Stimulated activated CD8-positive, alpha-beta memory T cell treated with anti-CD3 and anti-CD28 coated beads, Interleukin-7, amount 100 ng/mL, for 24 hours (primary cell): Measurements from ENCODE around the gene FOXP4.
A peak's percentile ranks its signal among the peaks of the same experiment; 100 is the strongest.

Experiments
- DNase-seq: peaks from one replicate; pipeline ENCODE4 v3.0.0-alpha.2; 2020; ENCODE audit warnings: low read depth

The FOXP4 gene

DNA sequence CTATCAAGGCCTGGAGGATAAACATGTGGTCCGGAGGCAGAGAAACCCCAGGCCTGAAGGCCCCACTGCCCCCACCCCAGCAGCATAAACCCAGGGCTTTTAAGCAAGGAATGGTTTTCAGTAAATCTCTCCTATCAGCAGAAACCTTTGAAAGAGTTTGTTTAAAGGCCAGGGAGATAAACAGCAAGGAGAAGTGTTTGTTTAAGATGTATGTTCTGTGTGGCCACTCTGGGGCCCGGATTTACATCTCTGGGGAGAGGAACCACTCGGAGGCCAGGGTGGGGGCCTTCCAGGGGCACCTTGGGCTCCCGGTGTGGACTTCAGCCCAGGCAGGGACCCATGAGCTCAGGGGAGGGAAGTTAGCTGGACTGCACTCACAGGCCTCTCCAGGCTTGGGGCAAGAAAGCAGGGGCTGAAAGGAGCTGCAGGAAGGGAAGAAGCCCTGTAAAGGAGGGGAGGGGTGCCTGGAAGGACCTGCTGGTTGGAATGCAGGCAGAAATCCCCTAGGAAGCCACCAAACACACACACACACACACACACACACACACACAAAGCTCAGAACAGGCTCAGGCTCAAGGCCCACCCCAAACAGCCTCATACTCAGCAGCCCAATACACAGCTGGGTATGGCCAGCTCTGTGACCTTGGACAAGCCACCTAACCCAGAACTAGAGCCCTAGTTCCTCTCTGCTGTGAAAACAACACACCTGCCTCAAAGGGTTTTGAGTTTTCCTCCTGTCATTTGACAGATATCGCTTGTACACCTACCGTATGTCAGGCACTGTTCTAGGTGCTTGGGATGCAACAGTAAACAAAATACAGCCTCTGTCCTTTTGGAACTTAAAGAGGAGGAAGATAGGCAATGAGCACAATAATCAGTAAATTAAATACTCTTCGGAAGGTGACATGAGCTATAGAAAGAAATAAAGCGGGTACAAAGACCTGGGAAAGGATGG, 26.2 kb upstream of the FOXP4 start:
- DNase-seq: no peak

DNA sequence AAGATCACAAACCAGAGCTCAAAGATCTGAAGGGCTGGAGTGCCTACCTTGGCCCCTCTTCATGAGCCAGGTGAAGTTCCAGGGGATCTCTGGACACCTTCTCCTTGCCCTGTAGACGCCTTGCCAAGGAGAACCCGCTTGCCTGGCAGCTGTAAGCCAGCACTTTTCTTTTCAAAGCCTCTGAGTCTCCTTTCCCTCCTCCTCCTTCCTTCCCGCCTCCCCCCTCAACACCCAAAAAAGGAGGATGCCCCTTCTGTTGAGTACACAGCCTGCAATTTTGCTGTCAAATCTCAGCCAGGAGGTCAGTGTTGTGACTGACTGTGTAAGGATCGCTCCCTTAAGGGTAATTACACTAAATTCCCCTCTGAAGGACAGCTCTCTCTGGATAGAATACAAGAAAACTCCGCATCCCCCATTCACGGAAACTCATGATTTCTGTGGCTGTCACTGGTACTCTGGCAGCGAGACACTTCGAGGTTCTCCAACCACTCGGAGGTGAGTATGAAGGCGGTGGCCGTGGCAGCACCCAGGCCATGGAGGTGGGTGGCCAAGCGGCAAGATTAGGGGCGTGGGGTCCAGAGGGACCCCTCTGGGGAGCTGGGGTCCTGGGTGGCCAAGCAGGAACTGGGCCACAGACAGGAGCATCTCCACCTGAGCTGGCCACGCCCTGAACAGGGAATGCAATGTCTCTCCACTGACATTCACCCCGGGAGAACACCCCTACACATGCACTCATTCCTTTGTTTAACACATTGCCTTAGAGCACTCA, 23.2 kb upstream of the FOXP4 start:
- DNase-seq: no peak

DNA sequence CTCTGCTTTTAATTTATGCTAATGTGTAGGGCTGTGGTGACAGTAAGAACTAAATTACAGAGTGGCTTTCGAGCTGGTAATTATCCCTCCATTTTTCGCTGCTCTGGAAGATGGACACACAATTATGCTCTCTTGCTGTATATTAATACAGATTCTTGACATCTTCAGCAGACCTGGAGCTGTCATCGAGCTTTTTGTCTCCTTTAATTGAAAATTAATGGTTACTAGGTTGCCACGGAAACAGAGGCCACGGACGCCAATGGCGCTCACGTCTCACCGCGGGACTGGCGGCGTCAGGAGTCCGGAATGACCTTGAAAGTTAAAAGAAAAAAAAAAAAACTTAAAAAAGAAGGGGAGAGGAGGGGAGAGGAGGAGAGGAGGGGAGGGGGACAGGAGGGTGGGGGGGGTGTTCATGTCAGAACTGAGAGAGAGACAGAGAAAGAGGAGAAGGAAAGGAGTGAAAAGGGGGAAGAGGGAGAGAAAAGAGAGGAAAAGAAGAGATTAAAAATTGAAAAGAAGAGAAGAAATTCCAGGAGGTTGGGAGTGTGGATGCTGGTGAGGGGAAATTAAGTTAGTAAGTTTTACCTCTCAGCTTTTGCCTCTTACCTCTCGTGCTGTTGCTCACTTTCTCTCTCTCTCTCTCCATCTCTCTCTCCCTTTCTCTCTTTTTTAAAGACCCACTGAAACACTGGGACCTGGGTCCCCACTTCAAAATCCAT, 22.1 kb upstream of the FOXP4 start:
- DNase-seq: no peak

DNA sequence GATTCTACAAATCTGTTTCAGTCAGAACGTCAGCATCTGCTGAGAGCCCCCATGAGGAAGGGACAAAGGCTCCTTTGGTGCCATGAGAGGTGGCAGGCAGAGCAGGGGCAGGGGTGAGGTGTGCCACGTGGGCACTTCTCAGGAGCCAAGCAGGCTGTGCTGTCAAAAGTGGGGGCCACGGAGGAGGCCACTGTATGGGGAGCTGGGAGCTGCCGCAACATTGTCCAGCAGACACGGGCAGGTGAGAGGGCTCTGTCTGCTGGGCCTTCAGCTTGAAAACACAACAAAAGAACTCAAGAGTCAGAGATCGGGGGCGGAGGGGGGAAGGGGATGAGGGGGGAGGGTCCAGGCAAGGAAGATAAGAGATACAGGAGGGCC, 21.6 kb upstream of the FOXP4 start:
- DNase-seq: no peak

DNA sequence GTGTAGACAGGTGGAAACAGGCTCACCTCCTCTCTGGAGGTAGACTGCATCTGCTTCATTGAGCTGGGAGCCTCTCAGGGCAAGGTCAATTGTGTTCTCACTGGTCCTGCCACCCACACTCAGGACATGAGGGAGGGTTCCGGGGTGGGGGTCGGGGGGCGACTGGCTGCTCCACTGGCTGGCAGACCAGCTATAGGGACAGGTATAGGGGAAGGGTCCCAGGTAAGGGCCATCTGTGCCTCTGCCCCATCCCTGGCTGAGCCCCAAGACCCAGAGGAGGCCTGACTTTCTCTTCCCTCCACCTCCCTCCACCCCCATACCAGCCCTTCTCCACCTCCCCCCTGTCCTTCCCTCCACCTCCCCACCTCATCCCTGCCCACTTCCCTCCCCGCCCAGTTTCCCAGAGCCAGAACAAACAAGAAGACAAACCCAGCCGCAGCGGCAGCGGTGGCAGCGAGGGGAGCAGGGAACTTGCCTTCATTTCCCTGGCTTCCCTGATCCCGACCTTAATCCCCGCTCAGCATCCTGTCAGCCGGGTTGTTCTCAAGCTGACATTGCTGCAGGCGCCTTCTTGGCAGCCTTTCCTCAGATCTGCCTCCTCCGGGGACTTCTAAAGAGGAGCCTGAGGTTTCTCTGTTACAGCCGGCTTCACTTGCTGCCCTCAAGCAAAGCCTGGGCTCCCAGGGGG, 18.3 kb upstream of the FOXP4 start:
- DNase-seq: no peak

DNA sequence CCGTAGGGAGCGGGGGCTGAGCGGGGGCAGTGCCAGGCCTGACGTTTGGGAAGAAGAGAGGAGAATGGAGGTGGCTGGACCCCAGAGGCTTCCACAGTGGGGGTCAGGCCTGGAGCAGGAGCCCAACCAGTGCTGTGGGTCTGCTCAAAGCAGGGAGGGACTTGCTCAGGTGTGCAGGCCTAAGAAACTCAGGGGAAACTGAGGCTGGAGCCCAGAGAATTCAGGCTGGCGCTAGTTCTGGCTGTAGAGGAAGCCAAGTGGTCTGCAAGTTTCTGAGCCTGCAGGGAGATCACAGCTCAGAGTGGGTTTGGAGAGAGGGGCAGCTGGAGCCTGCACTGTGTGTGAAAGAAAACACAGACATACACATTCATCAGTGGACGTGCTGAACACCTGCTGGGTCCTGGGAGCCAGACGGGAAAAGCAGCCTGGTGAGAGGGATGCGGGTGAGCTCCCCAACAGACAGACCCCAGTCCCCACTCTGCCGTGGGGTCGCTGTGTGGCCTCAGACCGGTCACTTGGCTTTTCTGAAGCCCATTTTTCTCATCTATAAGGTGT, 17.7 kb upstream of the FOXP4 start:
- DNase-seq: no peak

DNA sequence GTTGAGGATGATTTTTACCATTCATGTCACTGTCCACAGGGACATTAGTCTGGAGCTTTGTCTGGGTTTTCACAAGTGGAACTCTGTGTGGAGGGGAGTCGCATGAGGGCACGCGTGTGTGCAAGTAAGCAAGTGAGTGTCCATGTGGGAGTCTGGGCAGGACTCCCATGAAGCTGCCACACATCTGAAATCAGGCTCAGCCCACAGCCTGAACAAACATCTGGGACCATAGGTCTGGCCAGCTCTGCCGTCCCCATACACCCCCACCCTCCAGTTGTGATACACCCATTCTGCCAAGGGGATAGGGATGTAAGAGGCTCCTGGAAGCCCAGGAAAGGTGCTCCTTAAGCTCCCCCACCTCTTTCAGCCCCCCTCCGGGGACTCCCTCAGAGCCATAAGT, 17.1 kb upstream of the FOXP4 start:
- no peak for DNase-seq

DNA sequence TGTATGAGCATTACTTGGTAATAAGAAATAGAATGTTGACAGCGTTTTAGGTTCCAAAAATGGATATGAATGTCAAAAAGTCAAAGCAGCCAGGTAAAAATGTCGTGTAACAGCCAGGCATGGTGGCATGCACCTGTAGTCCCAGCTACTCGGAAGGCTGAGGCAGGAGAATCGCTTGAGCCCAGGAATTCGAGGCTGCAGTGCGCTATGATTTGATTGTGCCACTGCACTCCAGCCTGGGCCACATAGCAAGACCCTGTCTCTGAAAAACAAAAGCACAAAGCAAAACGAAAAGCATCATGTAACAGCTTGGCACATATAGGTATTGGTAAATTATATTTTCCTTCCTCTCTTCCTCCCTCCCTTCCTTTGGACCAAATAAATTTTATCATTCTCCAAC, 16.2 kb upstream of the FOXP4 start:
- DNase-seq: no peak

DNA sequence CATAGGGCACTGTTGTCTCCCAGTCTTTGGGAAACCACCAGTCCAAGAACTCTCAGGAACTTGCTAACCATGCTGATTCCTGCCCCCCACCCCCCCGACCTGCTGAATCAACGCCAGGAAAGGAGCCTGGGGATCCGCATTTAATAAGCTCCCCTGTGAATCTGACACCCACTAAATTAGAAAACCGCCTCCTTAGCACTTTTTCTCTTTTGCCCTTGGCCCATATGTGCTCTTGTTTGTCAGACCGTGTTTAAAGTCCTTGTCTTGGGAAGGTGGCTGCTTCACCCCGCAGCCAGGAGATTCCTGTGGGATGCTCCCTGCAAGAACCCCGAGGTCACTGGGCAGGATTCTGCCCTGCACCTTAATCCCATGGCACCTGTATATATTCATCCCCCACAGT, 15.7 kb upstream of the FOXP4 start:
- no peak for DNase-seq

DNA sequence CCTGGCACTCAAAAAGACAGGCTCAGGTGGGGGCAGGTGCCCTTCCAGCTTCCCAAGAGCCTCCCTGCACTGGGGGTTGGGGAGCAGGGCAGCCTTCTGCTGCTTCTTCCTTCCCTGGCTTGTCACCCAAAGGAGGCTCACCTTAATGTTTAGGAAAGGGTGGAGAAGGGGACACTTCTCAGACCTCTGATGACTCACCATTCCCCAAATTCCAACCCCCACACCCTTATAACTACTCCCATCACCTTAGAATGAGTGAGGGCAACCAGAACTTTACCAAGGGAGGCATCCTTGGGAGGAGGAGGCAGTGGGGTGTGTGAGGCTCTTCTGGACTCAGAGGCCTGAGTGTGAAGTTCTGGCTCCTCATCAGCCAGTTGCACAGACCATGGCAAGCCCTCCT, 15.2 kb upstream of the FOXP4 start:
- DNase-seq: no peak

DNA sequence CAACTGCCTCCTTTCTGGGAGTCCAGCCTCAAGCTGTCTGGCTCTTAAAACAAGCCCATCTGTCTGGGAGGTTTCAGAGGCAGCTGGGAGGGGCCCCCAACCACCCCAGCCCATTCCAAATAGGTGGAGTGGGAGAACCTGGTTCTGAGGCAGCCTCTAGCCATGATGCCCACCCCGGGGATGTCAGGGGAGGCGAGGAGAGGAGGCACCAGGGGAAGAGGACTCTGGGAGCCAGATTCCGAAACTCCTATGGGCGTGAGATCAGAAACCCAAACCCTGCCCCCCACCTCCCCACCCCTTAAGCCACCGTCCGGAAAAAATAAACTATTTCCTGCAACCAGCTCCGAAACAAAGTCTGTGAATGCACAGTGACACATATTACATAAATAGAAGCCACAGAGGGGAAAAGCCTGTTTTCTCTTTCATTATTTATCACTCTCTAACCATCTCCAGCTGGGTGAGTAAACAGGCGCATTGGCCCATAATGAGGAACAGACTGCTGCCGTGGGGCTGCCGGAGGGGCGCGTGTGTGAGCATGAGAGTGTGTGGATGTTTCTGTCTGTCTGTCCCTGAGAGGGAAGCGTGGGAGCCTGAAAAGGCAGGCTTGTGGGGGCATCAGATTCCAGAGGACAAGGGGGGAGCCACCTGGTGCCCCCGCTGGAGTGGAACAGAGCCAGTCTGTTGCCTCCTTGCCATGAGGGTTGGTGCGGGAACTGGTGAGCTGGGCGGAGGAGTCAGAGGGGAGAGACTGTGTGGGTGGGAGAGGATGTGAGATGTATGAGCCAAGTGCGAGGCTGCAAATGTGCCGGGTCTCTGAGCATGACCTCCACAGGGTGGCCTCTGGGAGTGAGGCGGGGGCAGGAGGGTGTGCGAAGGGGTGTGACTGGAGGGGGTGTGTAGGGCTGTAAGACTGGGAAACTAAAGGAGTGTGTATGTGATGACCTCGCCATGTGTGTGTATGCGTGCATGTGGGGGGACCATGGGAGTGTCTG, 14.3 kb upstream of the FOXP4 start:
- DNase-seq: peak; percentile 46

DNA sequence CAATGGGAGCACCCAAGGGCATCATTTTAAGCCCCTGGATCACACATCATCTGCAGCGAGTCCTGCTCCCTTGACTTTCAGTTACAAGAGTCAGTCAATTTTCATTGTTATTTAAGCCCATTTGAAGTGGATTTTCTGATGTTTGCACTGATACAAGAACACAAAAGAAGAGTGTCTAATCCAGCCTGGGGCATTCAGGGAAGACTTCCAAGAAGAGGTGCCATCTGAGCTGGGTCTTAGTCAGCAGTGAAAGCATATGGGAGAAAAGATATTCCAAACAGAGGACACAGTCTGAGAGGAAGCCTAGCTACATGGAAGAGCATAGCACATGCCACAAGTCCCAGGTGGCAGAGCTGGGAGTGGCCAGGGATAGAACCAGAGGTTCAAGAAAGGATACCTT, 10.4 kb upstream of the FOXP4 start:
- DNase-seq: no peak

DNA sequence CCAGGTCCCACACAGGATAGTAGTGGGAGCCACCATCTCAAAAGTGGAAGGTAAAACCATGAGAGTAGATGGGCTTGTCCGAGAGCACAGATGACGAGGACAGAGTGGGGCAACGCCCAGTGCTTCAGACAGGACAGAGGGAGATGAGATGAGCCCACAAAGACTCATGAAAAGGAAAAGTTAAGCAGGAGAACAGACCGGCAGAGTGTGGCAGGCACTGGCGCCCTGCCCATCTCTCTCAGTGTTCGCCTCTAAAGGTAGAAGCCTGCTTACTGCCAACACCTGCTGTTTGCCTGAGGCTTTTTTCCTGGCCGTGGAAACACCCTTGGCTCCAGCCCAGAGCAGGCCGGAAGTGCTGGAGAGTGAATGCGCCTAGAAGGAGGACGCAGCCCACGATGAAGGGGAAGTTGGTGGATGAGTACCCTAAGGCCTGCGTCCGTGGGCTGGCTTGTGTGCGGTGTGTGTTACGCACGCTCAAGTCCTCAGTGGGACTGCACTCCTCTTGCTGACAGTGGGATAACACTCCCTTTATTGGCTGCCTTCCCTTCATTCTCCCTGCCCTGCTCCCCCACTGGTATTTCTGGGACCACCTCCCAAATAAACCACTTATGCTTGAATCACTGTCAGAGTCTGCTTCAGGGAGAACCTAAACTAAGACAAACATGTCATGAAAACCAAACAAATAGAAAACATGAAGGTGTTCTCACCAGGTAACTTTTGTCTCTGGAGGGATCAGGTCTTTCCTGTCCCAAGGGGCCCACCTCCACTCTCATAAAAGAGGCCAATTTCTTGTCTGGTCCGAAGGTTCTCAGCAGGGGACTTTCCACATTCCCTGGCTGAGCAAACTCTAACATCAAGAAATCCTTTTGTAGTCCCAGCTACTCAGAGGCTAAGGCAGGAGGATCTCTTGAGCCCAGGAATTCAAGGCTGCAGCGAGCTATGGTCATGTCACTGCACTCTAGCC, 9.1 kb upstream of the FOXP4 start:
- no peak for DNase-seq

DNA sequence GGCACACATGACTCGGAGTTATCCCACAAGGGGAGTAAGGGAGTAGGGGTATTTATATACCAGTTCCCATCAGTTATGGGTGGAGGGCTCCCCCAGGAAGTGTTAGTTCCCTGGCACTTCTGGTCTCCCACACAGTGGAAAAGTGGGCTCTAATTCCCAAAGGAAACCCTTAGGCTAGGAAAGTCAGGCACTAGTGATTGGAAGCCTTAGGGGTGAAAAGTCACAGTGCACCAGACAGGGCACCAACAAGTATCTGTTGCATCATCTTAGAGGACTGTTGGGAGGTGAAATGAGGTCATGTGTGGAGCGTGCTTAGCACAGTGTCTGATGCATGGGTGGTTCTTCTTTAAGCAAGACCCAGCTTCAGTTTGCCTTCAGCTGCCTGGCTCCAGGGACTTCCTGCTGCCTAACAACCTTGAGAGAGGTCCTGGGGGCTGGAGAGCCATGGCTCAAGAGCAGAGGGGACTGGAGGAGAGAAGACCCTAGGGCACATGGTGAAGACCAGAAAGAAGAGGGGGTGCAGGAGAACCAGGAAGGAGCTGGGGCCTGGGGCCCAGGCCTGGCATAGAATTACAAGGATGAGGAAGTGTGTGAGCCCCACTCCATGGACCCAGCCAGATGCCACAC, 7.5 kb upstream of the FOXP4 start:
- no peak for DNase-seq

DNA sequence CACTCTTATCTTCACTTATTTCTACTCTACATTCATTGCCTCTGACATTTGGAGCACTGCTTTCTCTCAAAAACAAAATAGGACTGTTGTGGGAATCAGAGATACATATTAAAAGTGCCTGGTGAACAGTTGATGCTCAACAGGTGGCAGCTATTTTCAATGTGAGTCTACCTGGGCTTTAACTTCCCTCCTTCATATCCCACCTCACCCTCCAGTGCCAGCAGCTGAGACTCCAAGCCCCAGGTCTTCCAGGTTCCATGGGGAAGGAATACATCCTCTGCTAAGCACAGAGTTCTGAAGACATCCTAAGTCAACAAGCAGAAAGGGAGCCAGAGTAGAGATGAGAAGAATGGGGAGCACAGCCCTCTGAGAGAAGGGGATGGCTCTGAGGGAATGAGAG, 7.0 kb upstream of the FOXP4 start:
- no peak for DNase-seq

DNA sequence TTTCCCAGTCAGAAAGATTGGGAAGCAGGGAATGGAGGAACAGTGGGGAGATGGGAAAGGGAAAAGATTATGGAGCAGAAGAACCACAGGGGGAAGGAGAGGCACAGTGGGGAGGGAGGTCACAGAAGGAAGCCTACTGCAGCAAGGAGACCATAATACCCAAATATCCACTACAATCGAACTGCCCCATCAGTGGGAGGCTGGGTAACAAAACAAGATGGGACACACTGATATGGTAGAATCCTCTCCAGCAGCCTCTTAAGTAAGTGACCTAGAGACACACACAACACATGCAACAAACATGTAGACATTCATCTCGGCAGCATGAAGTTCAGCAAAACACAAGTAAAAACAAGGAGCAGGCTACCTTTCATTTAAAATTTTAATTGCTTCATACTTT, 4.8 kb upstream of the FOXP4 start:
- DNase-seq: no peak

DNA sequence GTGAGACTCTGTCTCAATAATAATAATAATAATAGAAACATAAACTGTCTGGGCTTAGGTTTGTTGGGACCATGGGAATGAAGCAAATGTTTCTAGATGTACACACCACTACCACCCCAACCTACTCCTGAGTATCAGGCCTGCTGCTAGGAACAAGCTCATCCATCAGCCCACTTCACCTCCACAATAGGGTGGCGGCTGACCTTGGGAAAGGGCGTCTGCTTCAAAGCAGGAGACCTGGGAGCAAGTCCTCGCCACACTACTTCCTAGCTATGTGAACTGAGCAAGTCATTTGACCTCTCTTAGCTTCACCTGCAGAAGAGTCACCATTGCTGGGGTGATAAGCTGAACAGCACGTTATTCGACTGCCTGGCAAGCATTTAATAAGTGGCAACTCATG, 3.1 kb upstream of the FOXP4 start:
- DNase-seq: no peak

DNA sequence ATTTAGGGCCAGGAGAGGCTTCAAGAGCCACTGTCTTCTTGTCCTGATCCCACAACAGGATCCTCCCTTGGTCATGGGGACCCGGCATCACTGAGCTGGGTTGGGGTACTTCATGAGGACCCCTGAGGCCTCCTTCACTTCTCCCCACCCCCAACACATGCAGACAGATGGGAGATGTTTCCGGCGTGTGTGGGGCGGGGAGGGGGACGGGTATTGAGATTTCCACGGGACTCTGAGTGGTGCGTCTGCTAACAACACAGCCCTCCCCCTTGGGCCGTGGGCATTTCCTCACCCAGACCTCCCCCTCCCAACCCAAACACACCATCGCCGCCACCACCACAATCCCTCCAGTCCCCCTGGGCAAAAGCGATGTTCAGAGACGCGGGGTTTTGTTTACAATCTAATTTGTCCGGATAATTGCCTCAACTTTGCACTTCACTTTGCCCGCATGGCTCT, 906 bp upstream of the FOXP4 start:
- DNase-seq: no peak

DNA sequence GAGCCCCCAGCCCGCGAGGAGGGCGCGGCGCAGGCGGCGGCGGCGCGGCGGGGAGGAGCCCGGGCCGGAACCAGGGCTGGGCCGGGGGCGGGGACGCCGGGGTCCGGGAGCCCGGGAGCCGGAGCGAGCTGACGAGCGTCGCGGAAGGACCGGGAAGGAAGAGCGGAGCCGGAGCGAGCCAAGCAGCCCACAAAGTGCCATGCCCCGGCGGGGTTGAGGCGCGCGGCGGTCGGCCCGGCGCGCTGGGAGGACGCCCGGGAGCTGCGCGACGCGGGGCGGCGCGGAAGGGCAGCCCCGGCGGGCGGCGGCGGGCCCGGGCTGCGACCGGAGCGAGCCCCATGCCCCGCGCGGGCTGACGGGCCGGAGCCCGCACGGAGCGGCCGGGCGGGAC, 289 bp downstream of the FOXP4 start:
- no peak for DNase-seq
